ENCODE measurements around the gene C17orf58. TPM values are rescaled to one million over a fixed set of nuclear protein-coding genes. Genes with fewer than 3 reads are reported as not detected.
"Not testable (repeated sequence)": the region's sequence is repeated elsewhere in the genome, so short reads cannot be mapped to it uniquely, and the experiment has no call there.

C17orf58 gene
- total RNA-seq: 10 to 100 TPM in 2 of 4 donors, 1 to 10 TPM in 2; 4.3 to 22.9 (median 9.6) TPM

- DNase-seq (ENCODE audit: low spot score); ATAC-seq (ENCODE audit: low FRiP score): not testable (repeated sequence)
Observed at GRCh38 chr17:67996301-67997171, at the start of gene C17orf58. Gene C17orf58 (minus strand): TSS chr17:67996469. CDS start chr17:67996198, 271 bp downstream.

DNA sequence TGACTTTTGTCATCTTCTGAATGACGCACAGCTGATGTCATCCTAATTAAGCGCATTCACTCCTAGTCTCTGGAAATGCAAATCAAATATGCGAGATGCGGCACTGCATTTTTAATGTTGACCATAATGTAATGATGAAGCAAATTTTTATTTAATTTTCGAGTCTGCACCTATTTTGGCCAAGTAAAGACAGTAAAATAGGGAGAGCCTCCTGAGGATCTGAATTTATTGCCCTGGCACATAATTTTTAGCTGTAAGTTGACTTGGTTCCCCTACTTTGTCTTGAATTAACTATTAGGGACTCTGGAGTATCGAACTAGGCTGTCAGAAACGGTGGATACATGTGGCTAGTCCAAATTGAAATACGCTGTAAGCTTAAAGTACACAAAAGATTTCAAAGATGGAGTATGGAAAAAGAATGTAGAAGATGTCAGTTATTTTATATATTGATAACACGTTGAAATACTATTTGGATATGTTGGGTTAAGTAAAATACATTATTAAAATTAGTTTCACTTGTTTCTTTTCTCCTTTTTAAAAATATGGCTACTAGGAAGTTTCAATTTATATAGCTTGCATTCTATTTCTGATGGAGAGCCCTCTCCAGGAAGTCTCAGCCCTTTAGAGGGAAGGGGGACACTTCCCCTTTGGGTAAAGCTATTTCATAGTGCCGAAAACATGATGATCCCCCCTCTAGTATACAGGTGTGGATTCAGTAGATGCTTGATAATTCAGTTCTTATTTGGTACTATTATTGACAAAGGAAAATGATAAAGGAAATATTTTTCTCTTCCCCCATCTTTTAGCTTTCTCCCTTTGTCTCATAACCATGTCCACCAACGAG is 40.3 kb upstream of the C17orf58 start:
- TF ChIP-seq CTCF (IDR thresholded peaks at IDR 0.05): no peak
- DNase-seq (ENCODE audit: low spot score) (no peak), ATAC-seq (ENCODE audit: low FRiP score) (no peak)

DNA sequence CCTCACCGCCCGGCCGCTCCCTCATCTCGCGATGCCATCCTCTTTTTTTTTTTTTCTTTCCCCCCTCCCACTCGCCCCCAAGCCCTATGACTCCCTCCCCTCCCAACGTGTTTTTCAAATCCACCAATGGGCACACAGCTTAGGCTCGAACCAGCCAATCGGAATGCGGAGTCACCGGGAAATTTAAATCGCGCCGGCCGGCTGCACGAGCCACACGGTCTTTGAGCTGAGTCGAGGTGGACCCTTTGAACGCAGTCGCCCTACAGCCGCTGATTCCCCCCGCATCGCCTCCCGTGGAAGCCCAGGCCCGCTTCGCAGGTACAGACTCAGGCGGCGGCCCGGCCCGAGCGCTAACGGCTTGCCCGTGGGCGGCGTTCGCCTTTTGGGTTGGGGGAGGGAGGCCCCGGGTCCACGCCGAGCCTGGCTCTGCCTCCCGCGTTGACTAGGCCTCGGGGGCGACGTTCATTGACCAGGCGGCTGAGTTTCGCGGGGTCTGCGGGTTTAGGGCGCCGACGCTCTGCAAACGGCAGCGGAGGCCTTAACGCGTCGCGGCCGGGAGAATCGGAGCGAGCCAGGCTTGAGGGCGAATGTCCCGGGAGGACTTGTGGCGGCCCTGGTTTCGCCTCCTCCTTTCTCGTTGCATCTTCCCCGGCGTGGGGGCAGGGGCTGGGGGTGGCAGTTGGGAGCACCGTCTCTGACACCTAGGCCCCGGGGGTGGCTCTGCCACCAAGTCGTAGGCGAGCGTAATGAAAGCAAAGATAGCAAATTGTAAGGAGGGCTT is 39.4 kb upstream of the C17orf58 start, which contains the start of gene KPNA2:
TSS of gene KPNA2 (plus strand) at position 213 of the 781 bp plus-strand sequence. CDS start 1,398 bp downstream, outside the sequence.
- no peak for TF ChIP-seq CTCF (IDR thresholded peaks at IDR 0.05)

DNA sequence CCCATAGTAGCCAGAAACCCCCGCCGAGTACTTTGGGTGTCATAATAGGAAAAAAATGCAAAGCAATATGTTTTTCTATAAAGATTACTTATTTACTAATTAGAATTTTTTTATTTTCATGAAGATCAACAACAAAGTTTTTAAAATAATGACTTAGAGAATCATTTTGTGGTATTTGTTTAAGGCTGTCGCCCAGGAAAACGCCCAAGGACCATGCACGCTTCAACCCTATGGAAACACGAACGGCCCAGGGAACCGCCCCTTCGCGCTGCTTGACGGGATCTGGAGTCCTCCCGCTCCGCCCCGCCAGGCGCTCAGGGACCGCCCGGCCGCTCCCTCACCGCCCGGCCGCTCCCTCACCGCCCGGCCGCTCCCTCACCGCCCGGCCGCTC is 38.9 kb upstream of the C17orf58 start:
- no peak for TF ChIP-seq CTCF (IDR thresholded peaks at IDR 0.05)
- ATAC-seq (ENCODE audit: low FRiP score) (peak; percentile 93), DNase-seq (ENCODE audit: low spot score) (peak; percentile 82)

More for the DNA sequence above, 39.4 kb upstream of the C17orf58 start, which contains the start of gene KPNA2:
- ATAC-seq (ENCODE audit: low FRiP score): peak; percentile 97
- peak; percentile 79 for DNase-seq (ENCODE audit: low spot score)

DNA sequence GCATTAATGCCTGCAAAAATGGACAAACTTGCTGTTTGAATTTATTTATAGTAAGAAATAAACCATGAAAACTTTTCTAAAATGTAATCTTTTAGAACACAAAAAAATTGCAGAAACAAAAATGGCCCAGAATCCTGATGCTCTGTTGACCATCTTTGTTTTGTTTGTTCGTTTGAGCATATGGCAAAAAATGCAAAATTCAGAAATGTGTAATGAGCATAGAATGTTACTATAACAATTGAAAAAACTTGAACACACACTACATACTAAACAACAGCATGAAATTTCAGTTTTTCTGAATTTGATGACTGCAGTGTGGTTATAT is 38.1 kb upstream of the C17orf58 start:
- no peak for DNase-seq (ENCODE audit: low spot score)
- ATAC-seq (ENCODE audit: low FRiP score): no peak
- TF ChIP-seq CTCF (IDR thresholded peaks at IDR 0.05): no peak

- no peak for DNase-seq (ENCODE audit: low spot score)
- ATAC-seq (ENCODE audit: low FRiP score): no peak
- no peak for TF ChIP-seq CTCF (IDR thresholded peaks at IDR 0.05)
Observed at GRCh38 chr17:68033636-68034451, 37.6 kb upstream of the C17orf58 start.
